Fibroblast of skin of back (primary cell): ENCODE measurements around the gene TSPAN5.
A peak's percentile ranks its signal among the peaks of the same experiment; 100 is the strongest.
"Not testable (repeated sequence)": the region's sequence is repeated elsewhere in the genome, so short reads cannot be mapped to it uniquely, and the experiment has no call there.

ENCODE experiments used
- DNase-seq: peaks from one replicate; pipeline ENCODE4 v3.0.0-alpha.2; 2013

The TSPAN5 gene

DNA sequence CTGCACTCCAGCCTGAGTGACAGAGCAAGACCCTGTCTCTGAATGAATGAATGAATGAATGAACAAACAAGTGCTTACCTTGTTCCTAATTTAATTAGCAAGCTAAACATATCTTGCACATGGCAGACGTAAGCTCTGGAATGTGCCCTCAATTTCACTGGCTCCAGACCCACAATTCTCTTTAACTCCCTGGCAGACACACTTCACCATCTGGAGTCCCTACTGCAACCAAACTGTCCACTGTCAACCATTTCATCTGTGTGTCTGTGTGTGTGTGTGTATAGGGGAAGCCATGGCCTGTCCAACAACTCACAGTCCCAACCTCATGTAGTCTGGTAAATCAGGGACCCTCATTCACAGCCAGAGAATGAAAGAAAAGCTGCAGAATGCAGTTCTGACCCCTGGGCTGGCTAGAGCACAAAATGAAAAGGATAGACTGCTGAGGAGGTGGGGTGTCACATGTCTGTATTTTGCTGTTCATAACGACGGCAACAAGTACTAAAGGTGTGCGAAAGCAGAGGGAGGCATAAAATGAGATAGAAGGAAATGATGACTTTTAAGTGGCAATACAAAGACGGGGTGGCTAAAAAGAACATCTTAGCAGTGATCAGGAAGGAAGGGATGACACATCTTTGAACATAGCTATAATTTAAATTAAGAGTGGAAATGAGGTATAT is 114.1 kb downstream of the TSPAN5 start:
- DNase-seq = no peak

DNA sequence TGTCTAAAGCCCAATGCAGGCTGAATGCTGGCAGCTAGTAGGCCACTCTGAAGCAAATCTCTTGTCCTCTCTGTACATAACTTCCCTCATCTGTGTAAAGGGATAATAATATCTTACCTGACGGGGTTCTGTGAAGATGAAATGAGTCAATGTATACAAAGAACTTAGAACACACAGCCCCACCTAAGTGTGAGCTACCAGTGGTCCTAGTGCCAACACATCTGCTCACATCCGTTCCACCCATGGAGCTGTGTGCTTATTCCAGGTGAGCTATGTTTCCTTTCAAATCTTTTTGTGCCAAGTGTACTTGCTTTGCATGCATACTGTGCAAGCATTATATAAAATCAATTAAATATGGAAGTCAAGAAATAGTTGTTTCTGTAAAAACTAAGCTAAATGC is 116.4 kb downstream of the TSPAN5 start:
- DNase-seq = no peak

DNA sequence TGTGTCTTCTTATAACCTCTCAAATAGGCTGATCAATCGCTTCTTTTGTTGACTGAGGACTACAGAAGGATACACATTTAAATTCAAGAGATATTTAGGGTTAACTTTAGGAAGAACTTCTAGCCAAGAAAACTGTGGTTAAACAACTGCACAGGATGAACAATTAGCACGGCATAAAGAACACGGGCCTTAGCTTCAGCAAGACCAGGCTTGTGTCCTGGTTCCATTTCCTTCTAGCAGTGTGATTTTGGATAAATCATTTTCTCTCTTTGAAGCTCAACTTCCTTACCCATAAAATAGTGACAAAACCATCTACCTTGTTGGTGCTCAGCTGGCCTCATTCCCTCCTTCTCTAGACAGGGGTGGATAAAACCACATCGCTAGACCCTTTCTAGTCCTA is 117.6 kb downstream of the TSPAN5 start:
- no peak for DNase-seq

DNA sequence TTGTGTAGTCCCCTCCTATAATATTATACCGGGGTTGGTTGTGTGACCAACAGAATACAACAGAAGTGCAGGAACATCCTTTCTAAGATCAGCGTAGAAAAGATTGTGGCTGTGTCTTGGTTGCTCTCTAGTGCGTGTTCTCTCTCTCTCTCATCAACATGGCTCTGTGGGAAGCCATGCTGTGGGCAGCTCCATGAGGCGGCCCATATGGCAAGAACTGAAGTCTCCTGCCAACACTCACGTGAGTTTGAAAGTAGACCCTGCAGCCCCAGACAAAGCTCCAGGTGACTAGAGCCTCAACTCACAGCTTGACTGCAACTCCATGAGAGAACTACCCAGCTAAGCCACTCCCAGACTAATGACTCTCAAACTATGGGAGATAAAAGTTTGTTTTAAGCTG is 118.7 kb downstream of the TSPAN5 start:
- no peak for DNase-seq

DNA sequence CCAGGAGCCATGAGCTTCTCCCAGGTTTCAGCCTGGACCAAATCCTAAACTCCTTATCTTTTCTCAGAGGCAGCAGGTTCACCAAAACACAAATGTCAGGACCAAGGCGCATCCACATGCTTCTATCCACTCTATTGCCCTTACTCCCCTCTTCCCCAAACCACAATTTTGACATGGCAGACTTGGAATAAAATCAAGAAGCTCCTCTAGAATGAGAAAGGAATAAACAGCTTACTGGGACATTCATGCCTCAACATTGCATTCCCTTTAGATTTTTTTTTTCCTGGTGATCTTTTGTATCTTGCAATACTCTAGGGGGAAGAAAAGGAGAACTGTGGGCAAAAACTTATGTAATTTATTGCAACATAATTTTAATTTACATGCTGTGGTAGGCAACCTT is 119.1 kb downstream of the TSPAN5 start:
- no peak for DNase-seq

DNA sequence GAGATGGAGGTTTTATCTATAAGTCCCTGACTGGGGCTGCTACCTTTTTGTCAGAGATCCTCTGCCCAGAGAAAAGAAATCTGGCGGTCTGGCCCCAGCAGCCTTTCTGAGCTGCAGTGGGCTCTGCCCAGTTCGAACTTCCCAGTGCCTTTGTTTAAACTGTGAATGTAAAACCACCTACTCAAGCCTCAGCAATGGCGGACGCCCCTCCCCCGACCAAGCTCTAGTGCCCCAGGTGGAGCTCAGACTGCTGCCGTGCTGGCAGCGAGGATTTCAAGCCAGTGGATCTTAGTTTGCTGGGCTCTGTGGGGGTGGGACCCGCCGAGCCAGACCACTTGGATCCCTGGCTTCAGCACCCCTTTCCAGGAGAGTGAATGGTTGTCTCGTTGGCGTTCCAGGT is 121.8 kb downstream of the TSPAN5 start:
- DNase-seq = no peak

DNA sequence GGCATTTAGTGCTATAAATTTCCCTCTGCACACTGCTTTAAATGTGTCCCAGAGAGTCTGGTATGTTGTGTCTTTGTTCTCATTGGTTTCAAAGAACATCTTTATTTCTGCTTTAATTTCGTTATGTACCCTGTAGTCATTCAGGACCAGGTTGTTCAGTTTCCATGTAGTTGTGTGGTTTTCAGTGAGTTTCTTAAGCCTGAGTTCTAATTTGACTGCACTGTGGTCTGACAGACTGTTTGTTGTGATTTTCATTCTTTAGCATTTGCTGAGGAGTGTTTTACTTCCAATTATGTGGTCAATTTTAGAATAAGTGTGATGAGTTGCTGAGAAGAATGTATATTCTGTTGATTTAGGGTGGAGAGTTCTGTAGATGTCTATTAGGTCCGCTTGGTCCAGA is 124.3 kb downstream of the TSPAN5 start:
- not testable (repeated sequence) for DNase-seq

DNA sequence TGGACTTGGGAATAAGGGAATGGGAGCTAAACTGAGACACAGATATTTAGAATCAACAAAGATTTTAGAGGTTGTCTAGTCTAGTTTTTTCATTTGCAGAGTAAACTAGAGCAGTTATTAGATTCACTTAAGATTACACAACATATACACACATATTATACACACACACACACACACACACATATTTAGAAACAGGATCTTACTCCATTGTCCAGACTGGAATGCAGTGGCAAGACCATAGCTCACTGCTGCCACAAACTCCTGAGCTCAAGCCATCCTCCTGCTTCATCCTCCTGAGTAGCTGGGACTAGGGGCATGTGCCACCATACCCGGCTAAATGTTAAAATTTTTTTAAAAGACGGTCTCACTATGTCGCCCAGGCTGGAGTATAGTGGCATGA is 127.8 kb downstream of the TSPAN5 start:
- no peak for DNase-seq

DNA sequence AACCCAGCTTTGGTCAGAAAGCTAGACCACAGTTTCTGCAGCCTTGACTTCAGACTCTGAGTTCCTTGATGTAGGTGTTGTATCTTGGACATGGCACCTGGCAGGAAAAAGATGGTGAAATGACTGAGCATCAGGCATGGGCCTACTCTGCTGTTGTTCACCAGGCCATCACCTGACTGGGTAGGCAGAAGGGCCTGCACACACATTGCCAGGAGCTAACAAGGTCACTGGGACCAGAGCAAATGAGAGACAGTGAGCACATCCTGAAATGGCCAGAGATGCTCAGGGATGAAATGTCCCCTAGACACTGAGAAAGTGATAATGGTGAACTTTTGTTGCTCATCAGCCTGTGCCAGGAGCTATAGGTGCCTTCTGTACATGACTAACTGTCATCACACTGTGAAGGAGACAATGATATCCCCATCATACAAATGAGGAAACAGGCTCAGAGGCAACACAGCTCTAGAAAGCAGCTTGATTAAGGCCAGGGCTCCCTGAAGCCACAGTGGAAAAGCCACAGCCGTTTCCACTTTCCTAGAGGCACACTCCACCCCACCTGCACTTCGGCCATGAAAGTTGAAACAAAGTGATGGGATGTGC is 128.3 kb downstream of the TSPAN5 start:
- DNase-seq = no peak

DNA sequence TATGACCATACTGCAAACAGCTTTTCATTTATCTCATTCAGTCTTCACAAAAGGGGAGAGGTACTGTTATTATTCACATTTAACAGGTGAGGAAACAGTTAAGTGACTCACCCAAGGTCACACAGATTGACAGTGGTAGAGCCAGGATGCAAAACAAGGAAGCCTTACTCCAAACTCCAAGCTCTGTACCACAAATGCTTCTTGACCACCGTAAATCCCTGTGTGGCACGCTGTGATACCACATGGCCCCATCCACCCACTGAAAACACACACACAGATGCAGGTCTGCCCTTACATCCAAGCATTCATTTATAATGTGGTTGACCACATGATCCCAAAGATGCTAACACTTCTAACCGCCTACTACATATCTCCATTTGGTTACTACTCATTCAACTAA is 129.5 kb downstream of the TSPAN5 start:
- no peak for DNase-seq

DNA sequence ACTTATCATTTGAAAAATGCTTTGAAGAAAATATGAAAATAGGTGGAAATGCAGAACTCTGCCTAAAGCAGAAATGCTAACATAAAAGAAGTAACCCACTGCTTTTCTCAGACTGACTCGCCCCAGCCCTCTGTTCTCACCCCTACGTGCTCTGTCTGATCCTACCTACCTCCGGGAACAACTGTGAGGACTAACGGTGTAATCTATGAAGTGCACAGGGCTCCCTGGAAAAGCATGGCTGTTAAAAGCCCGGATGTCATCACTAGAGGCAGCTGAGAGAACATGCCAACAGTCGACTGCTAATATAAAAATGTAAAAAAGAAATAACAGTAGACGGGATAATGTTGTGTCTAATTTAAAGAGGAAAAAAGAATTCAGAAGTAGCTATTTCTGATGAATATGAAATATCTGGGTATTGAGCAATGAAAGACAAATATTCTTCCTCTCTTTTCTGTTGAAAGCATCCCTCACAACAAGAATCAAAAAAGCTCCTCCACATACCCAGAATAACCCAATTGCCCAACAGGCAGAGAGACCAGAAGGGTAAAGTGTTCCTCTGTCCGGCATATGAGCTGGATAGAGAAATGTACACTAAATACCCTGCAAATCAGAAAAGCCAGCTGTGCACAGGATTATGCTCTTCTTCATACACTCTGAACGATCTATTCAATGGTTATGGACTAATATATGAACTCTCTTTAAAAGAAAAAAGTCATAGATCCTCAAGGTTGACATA is 130.7 kb downstream of the TSPAN5 start:
- DNase-seq = no peak

DNA sequence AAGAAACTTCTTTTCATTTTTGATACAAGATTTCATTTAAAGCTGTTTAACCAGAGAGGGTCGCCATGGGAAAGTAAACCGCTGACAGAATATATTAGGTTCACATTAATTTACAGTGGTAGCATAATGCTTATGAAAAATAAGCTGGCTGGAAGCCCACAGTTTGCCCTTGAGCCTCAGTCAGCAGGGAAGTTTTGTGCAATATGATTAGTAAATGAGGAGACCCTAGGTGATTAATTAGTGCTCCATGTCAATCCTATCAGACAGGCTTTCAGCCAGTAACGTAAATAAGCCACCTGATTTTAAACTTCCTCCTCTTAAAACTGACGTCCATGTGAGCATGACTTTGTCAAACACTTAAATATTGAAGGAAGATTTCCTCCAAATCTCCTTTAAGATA is 134.2 kb downstream of the TSPAN5 start:
- DNase-seq = no peak

DNA sequence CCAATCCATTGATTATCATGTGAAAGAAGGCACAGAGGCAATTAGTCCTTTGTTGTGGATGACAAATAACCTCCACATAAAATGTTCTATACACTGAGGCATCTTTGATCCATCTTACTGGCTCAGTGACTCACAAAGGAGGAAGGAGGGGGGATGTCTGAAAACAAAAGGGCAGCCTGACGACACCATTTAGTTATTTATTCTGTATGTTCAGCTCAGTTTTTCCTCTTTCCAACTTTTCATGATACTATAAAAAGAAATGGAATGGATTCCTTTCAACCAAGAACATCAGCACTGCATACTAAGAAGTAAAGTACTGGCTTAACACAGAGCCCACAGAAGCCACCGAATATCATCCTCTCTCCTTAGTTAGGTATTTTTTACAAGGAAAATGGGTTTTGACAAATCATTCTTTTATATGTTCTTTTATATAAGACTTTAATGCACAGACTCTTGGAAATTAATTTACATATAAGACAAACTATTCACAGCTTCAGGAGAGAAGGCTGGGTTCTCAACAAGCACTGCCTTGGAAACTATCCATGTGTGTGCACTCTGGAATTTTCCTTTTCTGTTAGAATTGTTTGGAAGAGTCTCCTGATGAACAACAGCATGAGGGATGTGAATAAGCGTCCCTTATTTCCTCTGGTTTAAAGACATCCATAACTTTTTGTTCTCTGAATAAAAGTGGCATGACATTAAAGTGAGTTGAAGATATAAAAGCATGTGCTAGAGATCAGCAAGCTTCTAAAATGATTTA is 135.6 kb downstream of the TSPAN5 start:
- peak; percentile 97 for DNase-seq

DNA sequence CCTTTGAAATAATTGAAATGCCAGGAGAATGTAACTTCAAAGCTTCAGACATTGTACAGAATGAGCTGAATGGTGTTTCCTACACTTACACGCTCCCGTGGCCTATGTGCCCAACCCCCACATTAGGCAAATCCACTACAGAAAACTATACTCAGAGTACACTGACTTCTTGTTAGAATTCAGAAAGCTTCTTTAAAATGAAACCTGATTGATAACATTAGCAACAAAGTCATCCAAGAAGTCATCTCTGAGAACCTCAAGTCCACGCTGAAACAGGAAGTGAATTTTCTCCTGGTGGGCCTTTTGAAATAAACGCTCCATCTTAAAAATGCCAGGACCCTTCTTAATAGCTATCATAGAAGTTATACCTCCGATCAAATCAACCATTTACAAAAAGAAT is 136.3 kb downstream of the TSPAN5 start:
- peak; percentile 11 for DNase-seq

DNA sequence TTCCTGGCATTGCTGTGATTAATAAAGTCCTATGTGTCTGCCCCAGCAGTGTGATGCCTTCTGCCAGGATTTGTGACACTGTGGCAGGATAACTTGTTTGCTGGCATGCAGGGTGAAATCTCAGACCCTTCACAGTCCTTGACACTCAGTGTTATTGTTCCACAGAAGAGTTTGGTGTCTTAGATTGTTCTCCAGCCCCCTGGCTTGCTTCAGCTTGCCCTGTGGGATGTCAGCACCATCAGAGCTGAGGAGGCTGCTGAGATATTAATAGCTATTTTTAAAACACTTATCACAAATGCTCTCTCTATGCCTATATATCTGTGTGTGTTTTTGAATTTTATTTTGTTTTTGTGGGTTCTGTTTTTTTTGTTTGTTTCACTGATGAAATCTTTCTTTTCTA is 136.9 kb downstream of the TSPAN5 start:
- peak; percentile 19 for DNase-seq

DNA sequence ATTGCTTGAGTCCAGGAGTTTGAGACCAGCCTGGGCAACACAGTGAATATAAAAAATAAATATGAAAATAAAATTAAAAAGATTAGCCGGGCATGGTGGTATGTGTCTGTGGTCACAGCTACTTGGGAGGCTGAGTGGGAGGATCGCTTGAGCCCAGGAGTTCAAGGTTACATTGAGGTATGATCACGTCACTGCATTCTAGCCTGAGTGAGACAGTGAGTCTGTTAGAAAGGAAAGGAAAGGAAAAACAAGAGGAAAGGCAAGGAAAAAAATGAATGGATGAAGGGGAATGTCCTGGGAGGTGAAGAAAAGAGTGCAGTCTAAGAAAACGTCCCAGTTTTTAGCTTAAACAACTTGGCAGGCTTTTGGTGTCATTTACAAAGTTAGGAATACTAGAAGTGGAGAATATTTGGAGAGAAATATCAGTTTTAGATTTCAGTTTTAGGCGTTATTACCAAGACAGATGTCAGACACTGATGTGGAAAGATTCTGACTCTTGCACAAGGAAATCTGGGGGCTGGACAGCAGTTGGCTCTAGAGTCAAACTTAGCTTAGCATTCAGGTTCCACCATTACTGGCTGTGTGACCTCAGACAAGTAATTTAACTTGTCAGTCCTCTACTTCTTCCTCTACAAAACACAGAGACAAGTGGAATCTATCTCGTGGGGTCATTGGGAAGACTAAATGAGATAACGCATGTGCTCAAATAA is 139.0 kb downstream of the TSPAN5 start:
- DNase-seq = peak; percentile 63

DNA sequence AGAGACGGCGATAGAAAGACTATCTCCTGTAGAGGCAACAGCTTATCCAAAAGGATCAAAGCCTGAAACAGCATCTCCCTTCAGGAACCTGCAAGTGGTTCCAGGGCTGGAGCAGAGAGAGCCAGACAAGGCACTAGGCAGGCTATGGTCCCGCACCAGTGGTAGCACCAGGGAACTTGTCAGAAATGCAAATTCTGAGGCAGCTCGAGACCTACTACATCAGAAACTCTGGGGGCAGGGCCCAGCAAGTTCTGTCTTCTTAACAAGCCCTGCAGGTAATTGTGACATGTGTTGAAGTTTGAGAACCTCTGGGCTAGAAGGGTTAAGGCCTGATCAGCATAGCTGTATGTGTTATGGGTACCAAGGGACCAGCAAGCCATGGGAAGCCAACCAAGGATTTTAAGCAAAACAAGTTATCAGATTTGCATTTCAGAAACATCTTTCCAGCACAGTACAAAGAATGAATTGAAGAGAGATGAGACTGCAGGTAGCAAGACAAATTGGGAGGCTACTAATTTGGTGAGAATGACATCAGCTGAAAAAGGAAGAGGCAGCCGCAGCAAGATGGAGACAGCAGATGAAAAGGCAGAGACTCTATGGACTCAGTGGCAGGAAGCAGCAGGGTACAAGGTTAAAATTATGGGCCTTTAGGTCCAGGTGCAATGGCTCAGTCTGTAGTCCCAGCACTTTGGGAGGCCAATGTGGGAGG is 139.7 kb downstream of the TSPAN5 start:
- no peak for DNase-seq

DNA sequence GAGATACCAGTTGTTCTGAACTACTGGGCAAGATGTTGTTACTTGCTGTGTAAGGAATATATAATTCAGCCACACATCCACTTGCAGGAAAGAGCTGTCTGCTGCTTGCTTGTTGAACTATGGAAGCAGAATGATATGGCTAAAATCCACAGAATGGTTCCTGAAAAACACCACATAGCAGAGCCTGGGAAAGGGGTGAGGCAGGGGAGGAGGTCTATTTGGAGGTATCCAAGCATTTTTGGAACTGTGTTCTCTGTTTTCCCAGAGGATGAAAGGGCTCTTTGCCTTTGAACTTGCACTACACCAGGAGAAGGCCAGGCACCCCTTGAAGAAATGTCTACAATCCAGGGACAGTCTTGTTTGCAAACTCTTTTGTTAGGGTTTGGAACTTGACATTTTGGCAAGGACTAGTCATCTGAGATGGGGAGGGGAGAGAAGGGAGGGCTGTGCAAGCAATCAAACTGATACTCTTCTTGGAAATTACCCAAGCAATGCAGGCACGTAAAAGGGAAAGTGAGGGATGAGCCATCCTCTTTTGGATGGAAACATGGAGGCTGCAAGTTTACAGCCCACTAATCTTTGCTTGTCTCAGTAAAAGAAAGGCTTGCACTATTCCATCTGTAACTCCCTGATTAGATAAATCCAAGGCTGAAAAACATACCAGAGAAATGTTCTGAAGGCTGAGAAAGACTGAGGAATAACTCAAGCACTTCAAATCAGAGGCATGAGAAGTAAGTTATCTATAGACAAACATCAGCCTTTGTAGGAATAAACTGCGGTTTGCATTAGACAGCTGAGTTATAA is 141.0 kb downstream of the TSPAN5 start:
- no peak for DNase-seq

DNA sequence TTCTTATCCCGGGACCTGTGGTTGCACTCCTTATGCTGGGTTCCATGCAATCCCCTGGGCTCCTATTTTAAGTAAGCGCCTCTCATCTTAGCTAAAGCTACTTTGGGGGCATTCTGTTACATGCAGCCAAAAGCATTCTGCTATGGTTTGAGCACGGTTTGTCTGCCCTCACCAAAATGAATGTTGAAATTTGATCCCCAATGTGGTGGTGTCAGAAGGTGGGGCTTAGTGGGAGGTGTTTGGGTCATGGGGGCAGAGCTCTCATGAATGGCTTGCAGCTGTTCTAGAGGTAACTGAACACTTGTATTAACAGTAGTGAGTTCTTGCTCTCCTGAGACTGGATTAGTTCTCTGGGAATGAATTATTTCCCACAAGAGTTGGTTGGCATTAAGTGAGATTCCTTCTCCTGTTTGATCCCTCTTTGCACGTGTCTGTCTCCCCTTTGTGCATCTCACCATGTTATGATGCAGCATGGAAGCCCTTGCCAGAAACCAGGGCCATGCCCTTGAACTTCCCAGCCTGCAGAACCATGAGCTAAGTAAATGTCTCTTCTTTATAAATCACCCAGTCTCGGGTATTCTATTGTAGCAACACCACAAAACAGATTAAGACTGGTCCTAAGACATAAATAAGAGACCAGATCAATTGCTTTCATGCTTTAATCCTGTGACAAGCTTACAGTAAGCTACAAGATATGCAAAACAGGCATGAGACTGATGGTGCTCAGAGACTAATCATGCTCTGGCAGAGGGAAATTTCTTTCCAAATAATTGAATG is 141.8 kb downstream of the TSPAN5 start:
- DNase-seq = peak; percentile 42

DNA sequence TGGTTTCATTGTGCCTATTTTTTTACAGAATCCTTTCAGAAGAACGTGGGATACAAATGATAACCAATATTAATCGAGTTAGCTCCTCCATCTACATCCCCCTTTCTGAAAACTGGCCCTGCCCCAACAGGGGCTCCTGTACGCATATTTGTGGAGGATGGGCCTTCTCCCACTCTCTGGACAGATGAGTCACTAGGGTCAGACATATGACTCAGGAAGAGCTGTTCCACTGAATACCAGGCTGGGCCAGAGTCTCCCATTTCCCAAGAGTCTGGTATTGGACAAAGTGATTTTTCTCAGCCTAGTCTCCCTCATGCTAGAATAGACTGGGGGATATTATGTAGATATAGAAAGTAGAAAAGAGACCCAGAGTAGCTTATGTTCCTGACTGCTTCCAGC is 142.4 kb downstream of the TSPAN5 start:
- peak; percentile 91 for DNase-seq
